Parathyroid adenoma (tissue), 2 donors: ENCODE measurements around the gene ENKUR.
A peak's percentile ranks its signal among the peaks of the same experiment; 100 is the strongest.

Experiments
- H2AFZ ChIP-seq: fragments of 300-600 bp; sonication (generic); one replicate; pipeline ENCODE4 v1.7.0; 2017; ENCODE audit warnings: antibody characterized with exemption, mild to moderate bottlenecking
- H3K27ac ChIP-seq: fragments of 300-600 bp; sonication (generic); one replicate; pipeline ENCODE4 v1.7.0; 2017
- H3K27me3 ChIP-seq: fragments of 300-600 bp; sonication (generic); one replicate; pipeline ENCODE4 v1.7.0; 2017; ENCODE audit warnings: low read length; ENCODE audit not compliant: control insufficient read depth, insufficient read depth
- H3K36me3 ChIP-seq: fragments of 300-600 bp; sonication (generic); one replicate; pipeline ENCODE4 v1.7.0; 2017; ENCODE audit warnings: low read length; ENCODE audit not compliant: control insufficient read depth, insufficient read depth
- H3K4me1 ChIP-seq: fragments of 300-600 bp; sonication (generic); one replicate; pipeline ENCODE4 v1.7.0; 2017; ENCODE audit warnings: control low read depth
- H3K4me2 ChIP-seq: fragments of 300-600 bp; sonication (generic); one replicate; pipeline ENCODE4 v1.7.0; 2017; ENCODE audit warnings: low read length
- H3K4me3 ChIP-seq: fragments of 300-600 bp; sonication (generic); one replicate; pipeline ENCODE4 v1.7.0; 2017; ENCODE audit warnings: low read depth, low read length
- H3K79me2 ChIP-seq: fragments of 300-600 bp; sonication (generic); one replicate; pipeline ENCODE4 v1.7.0; 2017; ENCODE audit warnings: control low read depth
- H3K9ac ChIP-seq: fragments of 300-600 bp; sonication (generic); one replicate; pipeline ENCODE4 v1.7.0; 2017; ENCODE audit warnings: mild to moderate bottlenecking
- H3K9me3 ChIP-seq: fragments of 300-600 bp; sonication (generic); one replicate; pipeline ENCODE4 v1.7.0; 2017; ENCODE audit warnings: low read length; ENCODE audit not compliant: control insufficient read depth
- TF ChIP-seq, protein P1 (sequence below): fragments of 300-600 bp; sonication (generic); IDR thresholded peaks from one replicate; pipeline ENCODE4 v1.7.0; 2017; ENCODE audit warnings: antibody characterized with exemption, mild to moderate bottlenecking
- donor health status: primary hyperparathyroidism.

The ENKUR gene

DNA sequence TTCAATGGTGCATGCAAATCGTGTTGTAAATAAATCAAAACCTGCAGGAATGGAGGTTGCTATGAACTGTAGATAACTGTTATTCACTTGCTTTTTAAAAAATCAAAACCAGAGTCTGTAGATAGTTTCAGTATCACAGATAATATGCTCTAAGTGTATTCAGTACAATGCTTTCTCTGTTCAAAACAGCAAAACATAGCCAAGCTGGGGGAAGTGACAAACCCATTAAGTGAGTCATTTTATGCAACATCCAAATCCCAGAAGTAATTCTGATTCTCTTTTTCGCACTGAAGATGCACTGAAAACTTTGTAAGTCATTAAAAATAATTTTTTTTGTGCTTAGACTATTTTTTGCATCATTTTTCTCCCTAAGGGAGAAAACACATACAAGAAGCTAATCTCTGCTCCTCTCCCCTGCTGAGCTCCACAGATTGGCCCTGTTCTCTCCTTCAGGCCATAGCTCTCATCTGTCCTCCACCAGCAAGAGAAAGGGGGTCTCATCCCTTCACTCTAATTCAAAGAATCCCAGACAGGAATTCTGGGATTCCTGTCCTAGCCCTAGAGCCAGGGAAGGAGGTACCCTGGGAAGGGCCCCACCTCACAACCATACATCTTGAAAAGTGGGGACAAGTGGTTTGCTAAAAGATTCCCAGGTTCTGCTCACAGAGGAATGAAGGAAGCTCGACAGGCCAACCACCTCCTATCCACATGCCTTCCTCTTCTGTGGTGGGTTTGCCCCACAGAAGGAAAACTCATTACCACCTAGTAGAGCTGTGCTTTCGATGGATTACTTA is 68.5 kb downstream of the ENKUR start:
- peak overlapping the region; percentile 29 for H3K27ac ChIP-seq

GRCh38 chr10:24944512-24945255 is 71.3 kb downstream of the ENKUR start:
- Histone ChIP-seq H3K4me3 (no peak overlapping the region), H2AFZ (no peak overlapping the region), H3K9me3 (no peaks in the 10 kb centered on the region), H3K9ac (no peak overlapping the region), H3K36me3 (no peaks in the 10 kb centered on the region), H3K27ac (no peak overlapping the region), H3K79me2 (no peaks in the 10 kb centered on the region), H3K4me1 (peaks cover 6% of the 10 kb centered on the region), H3K4me2 (no peak overlapping the region), H3K27me3 (no peaks in the 10 kb centered on the region)
- TF ChIP-seq, protein P1, sequence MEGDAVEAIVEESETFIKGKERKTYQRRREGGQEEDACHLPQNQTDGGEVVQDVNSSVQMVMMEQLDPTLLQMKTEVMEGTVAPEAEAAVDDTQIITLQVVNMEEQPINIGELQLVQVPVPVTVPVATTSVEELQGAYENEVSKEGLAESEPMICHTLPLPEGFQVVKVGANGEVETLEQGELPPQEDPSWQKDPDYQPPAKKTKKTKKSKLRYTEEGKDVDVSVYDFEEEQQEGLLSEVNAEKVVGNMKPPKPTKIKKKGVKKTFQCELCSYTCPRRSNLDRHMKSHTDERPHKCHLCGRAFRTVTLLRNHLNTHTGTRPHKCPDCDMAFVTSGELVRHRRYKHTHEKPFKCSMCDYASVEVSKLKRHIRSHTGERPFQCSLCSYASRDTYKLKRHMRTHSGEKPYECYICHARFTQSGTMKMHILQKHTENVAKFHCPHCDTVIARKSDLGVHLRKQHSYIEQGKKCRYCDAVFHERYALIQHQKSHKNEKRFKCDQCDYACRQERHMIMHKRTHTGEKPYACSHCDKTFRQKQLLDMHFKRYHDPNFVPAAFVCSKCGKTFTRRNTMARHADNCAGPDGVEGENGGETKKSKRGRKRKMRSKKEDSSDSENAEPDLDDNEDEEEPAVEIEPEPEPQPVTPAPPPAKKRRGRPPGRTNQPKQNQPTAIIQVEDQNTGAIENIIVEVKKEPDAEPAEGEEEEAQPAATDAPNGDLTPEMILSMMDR, result no peak

More for the DNA sequence above, 68.5 kb downstream of the ENKUR start:
- no peak overlapping the region for H3K4me2 ChIP-seq
- H3K9me3 ChIP-seq, result no peaks in the 10 kb centered on the region
- H3K27me3 ChIP-seq, result no peaks in the 10 kb centered on the region
- TF ChIP-seq, protein P1, result no peak
- peak overlapping the region; percentile 22 for H2AFZ ChIP-seq
- H3K36me3 ChIP-seq, result no peaks in the 10 kb centered on the region
- H3K9ac ChIP-seq, result no peak overlapping the region
- peaks cover 6% of the 10 kb centered on the region for H3K4me1 ChIP-seq
- H3K4me3 ChIP-seq, result no peak overlapping the region
- no peaks in the 10 kb centered on the region for H3K79me2 ChIP-seq

DNA sequence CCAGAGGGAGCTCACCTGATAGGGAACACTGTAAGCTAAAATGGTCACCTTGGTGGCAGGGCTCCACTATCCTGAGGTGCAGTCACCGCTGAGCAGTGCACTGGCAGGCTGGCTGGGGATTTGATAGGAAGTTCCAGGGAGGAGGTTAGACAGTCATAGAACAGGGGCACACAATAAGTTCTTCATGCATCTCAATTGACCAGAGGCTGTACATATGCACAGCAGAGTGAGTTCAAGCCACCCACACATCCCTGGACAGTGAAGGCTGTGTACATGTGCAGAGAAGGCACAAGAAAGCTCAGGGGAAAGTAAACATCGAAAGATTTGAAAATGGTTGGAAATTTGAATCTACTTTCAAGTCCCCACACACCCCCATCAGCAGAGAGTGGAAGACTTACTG is 77.4 kb downstream of the ENKUR start:
- no peak overlapping the region for H3K27ac ChIP-seq
- H3K36me3 ChIP-seq, result no peaks in the 10 kb centered on the region
- H3K79me2 ChIP-seq, result no peaks in the 10 kb centered on the region
- H2AFZ ChIP-seq, result no peak overlapping the region
- no peaks in the 10 kb centered on the region for H3K9me3 ChIP-seq
- TF ChIP-seq, protein P1, result no peak
- H3K4me1 ChIP-seq, result peaks cover 17% of the 10 kb centered on the region
- no peak overlapping the region for H3K4me2 ChIP-seq
- no peaks in the 10 kb centered on the region for H3K27me3 ChIP-seq
- no peak overlapping the region for H3K4me3 ChIP-seq
- H3K9ac ChIP-seq, result no peak overlapping the region

GRCh38 chr10:24938076-24938475 is 77.9 kb downstream of the ENKUR start:
- no peaks in the 10 kb centered on the region for H3K79me2 ChIP-seq
- no peaks in the 10 kb centered on the region for H3K27me3 ChIP-seq
- H3K9ac ChIP-seq, result no peak overlapping the region
- H3K27ac ChIP-seq, result no peak overlapping the region
- TF ChIP-seq, protein P1, result no peak
- H3K36me3 ChIP-seq, result no peaks in the 10 kb centered on the region
- no peak overlapping the region for H3K4me3 ChIP-seq
- no peak overlapping the region for H3K4me2 ChIP-seq
- H3K4me1 ChIP-seq, result peaks cover 17% of the 10 kb centered on the region
- no peaks in the 10 kb centered on the region for H3K9me3 ChIP-seq
- no peak overlapping the region for H2AFZ ChIP-seq
